Heart left ventricle (tissue), 16 donors: ENCODE measurements around the gene TAC4. TPM values are rescaled to one million over a fixed set of nuclear protein-coding genes. Genes with fewer than 3 reads are reported as not detected.
"Not testable (repeated sequence)": the region's sequence is repeated elsewhere in the genome, so short reads cannot be mapped to it uniquely, and the experiment has no call there.

Source experiments
- ATAC-seq, 4 donors: fragments of 200-7000 bp; cut with Tn5 transposase; one replicate each; pipeline ENCODE4 v1.9.1; 2020 to 2022; ENCODE audit warnings: moderate library complexity in 4 of 4, mild to moderate bottlenecking in 3 of 4, moderate number of reproducible peaks in 1 of 4
- DNase-seq, 5 donors: peaks; one replicate each; pipeline ENCODE4 v3.0.0-alpha.2; 2020
- H3K27ac ChIP-seq, 12 donors: fragments of 200-600 bp; sonication (generic) in 4 of 12; one replicate each; pipeline versions ENCODE4 v1.5.0 to v1.8.0; 2016 to 2022; ENCODE audit warnings: mild to moderate bottlenecking in 2 of 12
- H3K27me3 ChIP-seq, 9 donors: fragments of 200-600 bp; sonication (generic) in 2 of 9; one replicate each; pipeline versions ENCODE4 v1.5.1 to v1.8.0; 2016 to 2022; ENCODE audit warnings: mild to moderate bottlenecking in 3 of 9
- H3K36me3 ChIP-seq, 9 donors: fragments of 200-600 bp; sonication (generic) in 2 of 9; one replicate each; pipeline versions ENCODE4 v1.5.0 to v1.8.0; 2018 to 2022; ENCODE audit warnings: mild to moderate bottlenecking in 2 of 9
- H3K4me1 ChIP-seq, 12 donors: fragments of 200-600 bp; sonication (generic) in 4 of 12; one replicate each; pipeline versions ENCODE4 v1.5.0 to v1.8.0; 2016 to 2022; ENCODE audit warnings: mild to moderate bottlenecking in 3 of 12
- H3K4me3 ChIP-seq, 12 donors: fragments of 200-600 bp; sonication (generic) in 4 of 12; one replicate each; pipeline versions ENCODE4 v1.5.0 to v1.8.0; 2017 to 2022; ENCODE audit warnings: mild to moderate bottlenecking in 9 of 12, moderate library complexity in 4 of 12
- H3K9me3 ChIP-seq, 12 donors: fragments of 200-600 bp; sonication (generic) in 4 of 12; one replicate each; pipeline versions ENCODE4 v1.5.0 to v1.8.0; 2016 to 2022; ENCODE audit warnings: mild to moderate bottlenecking in 1 of 12
- CTCF ChIP-seq, 12 donors: fragments of 200-600 bp; sonication (generic) in 4 of 12; IDR thresholded peaks; one replicate each; pipeline versions ENCODE4 v1.5.0 to v1.8.0; 2018 to 2022; ENCODE audit warnings: antibody characterized with exemption in 12 of 12, mild to moderate bottlenecking in 5 of 12
- POLR2A ChIP-seq, 2 donors: fragments of 450-650 bp; IDR thresholded peaks; one replicate each; pipeline ENCODE4 v1.6.1; 2017; ENCODE audit warnings: antibody characterized with exemption in 2 of 2, mild to moderate bottlenecking in 2 of 2, moderate library complexity in 2 of 2
- WGBS, 4 donors: extraction: QIAGEN DNeasy Blood & Tissue Kit in 2 of 4; methylation state at CpG; one replicate each; pipeline versions ENCODE4 v1.1.5 to v1.1.7; 2013 to 2018; 5-methylcytosine and 5-hydroxymethylcytosine counted together
- intact Hi-C, 10 donors: fragments of 100-400 bp; cut with DNase I; formaldehyde crosslinking; loops; one replicate each; pipeline versions ENCODE4 v1.11.1 to v1.14.2; 2022
- polyA plus RNA-seq, 2 donors: library from polyadenylated mRNA; stranded (reverse); fragments of 200-250 nt; gene quantifications; one replicate each; pipeline ENCODE4 v1.2.3, GENCODE V29; 2013
- total RNA-seq, 9 donors: library from RNA; depleted of rRNA in 2 of 9; stranded (reverse); fragments of >200 nt in 2 of 9; fragmentation: NEBNext Ultra II Directional in 3 of 9; extraction: Animal tissue kit (Norgen Biotek cat#: 25700) in 3 of 9; gene quantifications; one replicate each; pipeline versions ENCODE4 v1.1.0 to v1.2.4, GENCODE V29; 2016 to 2023
- donor health status: ischemic (EF 13 %, LVEDD 7.1; RV severe dilation, severe dysfunction).
- donor health status: healthy with polysubstance abuse.
- donor health status: DM: no; HTN: yes; CAD: no.
- donor health status: DM: no; HTN: no; CAD: no.
- donor health status: ischemic (EF 25% LVEDD 6.9; RV normal size, moderate dysfunction).
- donor health status: ischemic (EF 25% LVEDD 5.7; RV mildly dilated, moderate dysfunction).
- donor health status: healthy.
- donor health status: DM: yes; HTN: yes; CAD: no.
- donor health status: ischemic (EF 35%, LVEDD 5.7; RV mildly dilated, moderate dysfunction).
- donor health status: nonischemic (EF 11% LVEDD 7.7; RV severe dilation, severe dysfunction).
- donor health status: DM: yes; HTN: yes; CAD: no.
- donor health status: PGD.
- donor health status: ischemic (EF 29% LVEDD 5.4; RV normal size, mild dysfunction).
- donor health status: nonischemic (EF 23%, LVEDD 6.1; RV moderate dilation, normal function).

Gene TAC4
- total and polyA plus RNA-seq, 11 donors = 0.50 to 2.1 (median 1.3) TPM; not detected in 8

- intact Hi-C loops = loop anchor here in 1 of 10 donors (5.0 kb wide), 1 partner anchor 42 kb away; the partner anchor contains the start of gene KAT7
- no peaks in the 10 kb centered on the region for H3K27me3 ChIP-seq
- H3K4me1 ChIP-seq = peaks cover 0 to 53% (median 18%) of the 10 kb centered on the region in 12 donors
- peaks cover 0 to 96% (median 80%) of the 10 kb centered on the region in 9 donors for H3K36me3 ChIP-seq
- ATAC-seq (no peak), DNase-seq (no peak)
- WGBS, 4 donors = 83 to 88% (median 84%) methylated on average over 2 of the region's 2 CpGs
- no peak for TF ChIP-seq CTCF (IDR thresholded peaks at IDR 0.05)
- no peak for TF ChIP-seq POLR2A (IDR thresholded peaks at IDR 0.05)
- no peaks in the 10 kb centered on the region for H3K9me3 ChIP-seq
- H3K27ac ChIP-seq = peak overlapping the region in 9 of 12 donors; percentile 29 to 68 (median 47)
- H3K4me3 ChIP-seq = no peak overlapping the region
Observed at GRCh38 chr17:49829026-49829425, 18.8 kb downstream of the TAC4 start.

- WGBS, 4 donors = 16 to 33% (median 29%) methylated on average over 2 of the region's 2 CpGs
- not testable (repeated sequence) for H3K27me3 ChIP-seq, H3K9me3 ChIP-seq, H3K4me3 ChIP-seq
- ATAC-seq (peak; percentile 72 to 90 (median 88)), DNase-seq (peak; percentile 57 to 69 (median 63))
- Histone ChIP-seq H3K36me3 (peaks cover 0 to 96% (median 82%) of the 10 kb centered on the region in 9 donors), H3K27ac (peak overlapping the region in 11 of 12 donors; percentile 29 to 68 (median 47)), H3K4me1 (peaks cover 0 to 48% (median 19%) of the 10 kb centered on the region in 12 donors)
- intact Hi-C loops = loop anchor here in 1 of 10 donors (5.0 kb wide), 1 partner anchor 41 kb away; the partner anchor contains the start of gene KAT7
Observed at GRCh38 chr17:49828325-49828724, 19.5 kb downstream of the TAC4 start.

- no peak for TF ChIP-seq CTCF (IDR thresholded peaks at IDR 0.05)
- intact Hi-C loops = loop anchor here in 1 of 10 donors (5.0 kb wide), 1 partner anchor 38 kb away; the partner anchor contains the start of gene KAT7
- Histone ChIP-seq H3K4me1 (peaks cover 0 to 52% (median 13%) of the 10 kb centered on the region in 12 donors), H3K36me3 (peaks cover 0 to 99% (median 92%) of the 10 kb centered on the region in 9 donors), H3K4me3 (no peak overlapping the region), H3K27ac (no peak overlapping the region), H3K9me3 (no peaks in the 10 kb centered on the region), H3K27me3 (no peaks in the 10 kb centered on the region)
- 44 to 93% (median 58%) methylated on average over 2 of the region's 2 CpGs for WGBS, 4 donors
- DNase-seq (no peak), ATAC-seq (no peak)
Observed at GRCh38 chr17:49825645-49826044, 22.2 kb downstream of the TAC4 start.

GRCh38 chr17:49823614-49824013, 24.3 kb downstream of the TAC4 start:
- intact Hi-C loops = no loop called here
- Histone ChIP-seq H3K9me3 (no peaks in the 10 kb centered on the region), H3K27me3 (no peaks in the 10 kb centered on the region), H3K4me3 (no peak overlapping the region), H3K4me1 (peaks cover 0 to 50% (median 11%) of the 10 kb centered on the region in 12 donors), H3K27ac (peak overlapping the region in 1 of 12 donors; percentile 2), H3K36me3 (peaks cover 0 to 99% (median 94%) of the 10 kb centered on the region in 9 donors)
- WGBS, 4 donors = 87 to 99% (median 92%) methylated on average over 2 of the region's 2 CpGs
- DNase-seq (no peak), ATAC-seq (no peak)
- TF ChIP-seq CTCF (IDR thresholded peaks at IDR 0.05) = no peak
- TF ChIP-seq POLR2A (IDR thresholded peaks at IDR 0.05) = no peak

- peak overlapping the region in 1 of 12 donors; percentile 3 for H3K27ac ChIP-seq
- peaks cover 0 to 43% (median 6%) of the 10 kb centered on the region in 12 donors for H3K4me1 ChIP-seq
- peak; percentile 47 to 88 (median 78) for ATAC-seq
- peak in 4 of 5 donors; percentile 34 to 68 (median 56) for DNase-seq
- intact Hi-C loops = no loop called here
- peaks cover 0 to 100% (median 94%) of the 10 kb centered on the region in 9 donors for H3K36me3 ChIP-seq
- WGBS, 4 donors = 73 to 77% (median 76%) methylated on average over 2 of the region's 2 CpGs
- TF ChIP-seq POLR2A (IDR thresholded peaks at IDR 0.05) = no peak
- no peak for TF ChIP-seq CTCF (IDR thresholded peaks at IDR 0.05)
- no peak overlapping the region for H3K4me3 ChIP-seq
- H3K9me3 ChIP-seq = no peaks in the 10 kb centered on the region
- H3K27me3 ChIP-seq = no peaks in the 10 kb centered on the region
Observed at GRCh38 chr17:49822829-49823228, 25.0 kb downstream of the TAC4 start.
